HG03354 (cell line): ENCODE results near the gene AKAP7.
A peak's percentile ranks its signal among the peaks of the same experiment; 100 is the strongest.
"Not testable (repeated sequence)": the region's sequence is repeated elsewhere in the genome, so short reads cannot be mapped to it uniquely, and the experiment has no call there.

Experiments used
- ATAC-seq: cut with Tn5 transposase; IDR thresholded peaks from one replicate; pipeline ENCODE4 v1.9.1; 2021; ENCODE audit warnings: mild to moderate bottlenecking; ENCODE audit not compliant: unreplicated experiment, poor library complexity, severe bottlenecking

The AKAP7 gene

DNA sequence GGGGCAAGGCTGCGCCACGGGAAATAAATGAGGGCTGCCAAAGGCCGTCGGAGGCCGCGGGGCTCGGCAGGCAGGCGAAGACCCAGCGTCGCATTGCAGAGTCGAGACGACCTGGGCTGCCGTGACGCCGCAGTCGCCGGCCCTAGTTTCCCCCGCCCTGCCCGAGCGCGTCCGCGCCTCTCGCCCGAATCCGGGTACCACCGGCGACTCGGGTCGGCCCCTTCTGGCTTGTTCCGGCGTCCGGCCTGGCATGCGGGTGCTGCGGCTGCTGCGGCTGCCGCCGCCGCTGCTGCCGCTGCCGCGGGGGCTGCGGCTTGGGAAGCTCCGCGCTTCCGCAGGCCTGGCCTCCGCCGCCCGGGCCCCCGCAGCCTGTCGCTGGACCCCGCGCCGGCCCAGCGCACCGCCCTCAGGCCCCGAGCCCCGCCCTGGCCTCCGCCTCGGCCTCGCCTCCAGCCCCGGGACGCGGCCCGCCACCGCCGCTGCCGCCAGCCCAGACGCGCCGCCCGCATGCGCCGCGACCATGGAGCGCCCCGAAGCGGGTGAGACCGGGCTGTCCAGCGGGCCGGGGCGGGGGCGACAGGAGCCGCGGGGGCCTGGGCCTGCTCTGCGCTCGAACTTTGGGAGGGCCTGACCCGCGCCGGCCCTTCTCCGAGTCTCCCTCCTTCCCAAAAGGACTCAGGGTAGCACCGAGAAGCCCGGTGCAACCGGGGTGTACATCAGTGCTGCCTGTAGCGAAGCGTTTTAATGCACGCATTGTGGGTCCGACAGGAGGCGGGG is at the start of gene AKAP7:
Gene AKAP7, plus strand, starts transcription at position 224 of the 777 bp plus-strand sequence. Its CDS starts 297 bp downstream, at position 521.
- ATAC-seq = peak; percentile 81

DNA sequence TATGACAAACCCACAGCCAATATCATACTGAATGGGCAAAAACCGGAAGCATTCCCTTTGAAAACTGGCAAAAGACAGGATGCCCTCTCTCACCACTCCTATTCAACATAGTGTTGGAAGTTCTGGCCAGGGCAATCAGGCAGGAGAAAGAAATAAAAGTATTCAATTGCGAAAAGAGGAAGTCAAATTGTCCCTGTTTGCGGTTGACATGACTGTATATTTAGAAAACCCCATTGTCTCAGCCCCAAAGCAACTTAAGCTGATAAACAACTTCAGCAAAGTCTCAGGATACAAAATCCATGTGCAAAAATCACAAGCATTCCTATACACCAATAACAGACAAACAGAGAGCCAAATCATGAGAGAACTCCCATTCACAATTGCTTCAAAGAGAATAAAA is 44.9 kb upstream of the AKAP7 start:
- ATAC-seq = not testable (repeated sequence)

DNA sequence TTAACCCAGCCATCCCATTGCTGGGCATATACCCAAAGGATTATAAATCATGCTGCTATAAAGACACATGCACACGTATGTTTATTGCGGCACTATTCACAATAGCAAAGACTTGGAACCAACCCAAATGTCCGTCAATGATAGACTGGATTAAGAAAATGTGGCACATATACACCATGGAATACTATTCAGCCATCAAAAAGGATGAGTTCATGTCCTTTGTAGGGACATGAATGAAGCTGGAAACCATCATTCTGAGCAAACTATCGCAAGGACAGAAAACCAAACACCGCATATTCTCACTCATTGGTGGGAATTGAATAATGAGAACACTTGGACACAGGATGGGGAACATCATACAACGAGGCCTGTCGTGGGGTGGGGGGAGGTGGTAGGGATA is 43.3 kb upstream of the AKAP7 start:
- not testable (repeated sequence) for ATAC-seq

DNA sequence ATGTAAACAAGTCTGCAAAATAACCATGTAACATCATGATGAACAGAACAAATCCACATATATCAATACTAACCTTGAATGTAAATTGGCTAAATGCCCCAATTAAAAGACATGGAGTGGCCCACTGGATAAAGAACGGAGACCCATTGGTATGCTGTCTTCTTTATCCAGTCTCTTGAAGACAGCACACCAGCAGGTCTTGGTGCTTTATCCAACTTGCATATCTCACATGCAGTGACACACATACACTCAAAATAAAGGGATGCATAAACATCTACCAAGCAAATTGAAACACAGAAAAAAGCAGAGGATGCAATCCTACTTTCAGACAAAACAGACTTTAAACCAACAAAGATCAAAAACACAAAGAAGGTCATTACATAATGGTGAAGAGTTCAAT is 41.9 kb upstream of the AKAP7 start:
- ATAC-seq = no peak

DNA sequence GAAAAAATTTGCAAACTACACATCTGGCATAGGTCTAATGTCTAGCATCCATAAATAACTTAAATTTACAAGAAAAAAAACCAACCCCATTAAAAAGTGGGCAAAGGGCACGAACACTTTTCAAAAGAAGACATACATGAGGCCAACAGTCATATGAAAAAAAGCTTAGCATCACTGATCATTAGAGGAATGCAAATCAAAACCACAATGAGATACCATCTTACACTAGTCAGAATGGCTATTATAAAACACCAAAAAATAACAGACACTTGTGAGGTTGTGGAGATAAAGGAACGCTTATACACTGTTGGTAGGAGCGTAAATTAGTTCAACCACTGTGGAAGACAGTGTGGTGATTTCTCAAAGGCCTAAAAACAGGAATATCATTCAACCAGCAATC is 38.5 kb upstream of the AKAP7 start:
- ATAC-seq = no peak

DNA sequence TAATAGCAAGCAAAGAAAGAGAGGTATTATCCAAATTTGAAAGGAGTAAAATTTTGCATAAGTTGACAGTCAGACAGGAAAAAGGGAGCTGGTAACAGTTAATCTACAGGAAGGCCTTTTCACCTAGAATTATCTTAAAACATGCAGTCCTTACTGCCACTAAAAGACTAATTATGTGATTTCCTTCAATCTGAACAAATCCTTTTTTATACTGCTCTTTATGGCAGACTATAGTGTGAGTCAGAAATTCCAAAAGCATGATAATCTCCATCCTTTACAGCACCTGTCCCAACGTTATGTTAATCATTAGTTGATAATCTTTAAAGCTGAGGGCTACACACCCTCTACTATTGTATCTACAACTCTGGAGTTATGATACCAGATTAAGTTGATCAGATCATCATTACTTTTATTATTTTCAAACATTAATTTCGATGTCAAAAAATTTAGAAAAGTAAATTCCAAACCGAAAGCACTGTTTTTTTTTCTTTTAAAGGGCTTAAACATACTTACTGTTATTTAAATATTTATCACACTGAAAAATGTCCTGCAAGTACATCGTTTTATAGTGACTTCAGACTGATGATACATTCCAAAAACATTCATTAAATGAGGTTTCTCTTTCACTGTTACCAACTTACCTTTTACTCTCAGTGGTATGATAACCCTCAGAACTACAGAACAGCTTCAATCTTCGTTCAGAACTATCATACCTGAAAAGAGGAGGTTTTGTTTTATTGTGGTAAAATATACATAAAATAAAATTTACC is 33.2 kb upstream of the AKAP7 start:
- ATAC-seq = no peak

DNA sequence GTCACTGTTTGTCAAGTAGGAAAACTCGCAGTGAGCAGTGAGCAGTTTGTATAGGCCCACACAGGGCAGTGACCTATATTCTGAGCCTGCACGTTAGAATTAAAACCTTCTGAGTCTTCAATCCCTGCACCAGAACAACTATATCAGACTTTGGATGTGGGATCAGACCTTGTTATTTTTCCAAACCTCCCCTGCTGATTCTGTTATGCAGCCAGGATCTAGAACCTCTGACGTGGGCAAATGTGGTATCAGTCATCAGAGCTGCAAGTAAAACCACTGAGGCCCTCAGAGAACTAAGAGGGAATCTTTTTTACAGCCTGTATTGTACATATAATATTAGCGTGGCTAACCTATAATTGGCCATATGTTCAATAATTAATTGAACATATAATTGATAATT is 32.0 kb upstream of the AKAP7 start:
- ATAC-seq = no peak

DNA sequence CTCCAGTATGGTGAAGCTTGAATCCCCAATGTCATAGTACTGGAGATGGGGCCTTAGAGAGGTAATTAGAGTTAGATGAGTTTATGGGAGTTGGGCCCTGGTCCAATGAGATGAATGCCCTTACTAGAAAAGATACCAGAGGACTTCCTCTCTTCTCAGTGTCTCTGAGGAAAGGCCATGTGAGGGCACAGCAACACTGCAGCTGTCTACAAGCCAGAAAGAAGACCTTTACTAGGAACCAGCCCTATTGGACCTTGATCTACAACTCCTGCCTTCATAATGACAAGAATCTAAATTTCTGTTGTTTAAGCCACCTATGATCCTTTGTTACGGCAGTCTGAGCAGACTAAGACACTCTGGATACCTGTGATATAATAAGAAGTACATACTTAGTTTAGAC is 31.4 kb upstream of the AKAP7 start:
- ATAC-seq = no peak

DNA sequence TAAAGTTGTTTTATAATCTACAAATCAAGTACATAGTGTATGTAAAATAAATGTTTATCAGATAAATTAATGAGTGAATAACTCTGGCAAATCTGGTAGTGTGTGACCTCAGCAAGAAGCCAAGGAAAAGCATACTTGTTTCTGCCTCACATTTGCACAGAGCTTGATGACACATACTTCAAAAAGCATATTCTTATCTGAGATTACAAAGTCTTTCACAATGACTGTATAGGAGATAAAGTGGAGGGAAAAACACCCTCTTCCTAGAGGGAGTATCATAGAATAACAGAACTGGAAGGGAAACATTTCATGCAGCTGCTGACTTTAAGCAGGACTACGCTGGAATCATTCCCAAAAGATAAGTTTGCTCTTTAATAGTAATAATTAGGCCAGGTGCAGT is 28.1 kb upstream of the AKAP7 start:
- ATAC-seq = no peak

DNA sequence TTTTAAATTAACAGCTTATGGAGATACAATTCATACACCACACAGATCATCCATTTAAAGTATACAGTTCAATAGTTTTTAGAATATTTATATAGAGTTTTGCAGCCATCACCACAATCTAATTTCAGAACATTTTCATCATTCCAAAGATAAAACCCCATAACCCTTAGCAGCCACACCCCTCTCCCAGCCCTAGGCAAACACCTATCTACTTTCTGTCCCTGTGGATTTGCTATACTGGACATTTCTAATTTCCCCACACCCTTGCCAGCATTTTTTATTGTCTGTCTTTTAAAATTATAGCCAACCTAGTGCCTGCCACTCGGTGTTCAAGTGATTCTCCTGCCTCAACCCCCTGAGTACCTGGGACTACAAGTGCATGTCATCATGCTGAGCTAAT is 23.0 kb upstream of the AKAP7 start:
- ATAC-seq = no peak

DNA sequence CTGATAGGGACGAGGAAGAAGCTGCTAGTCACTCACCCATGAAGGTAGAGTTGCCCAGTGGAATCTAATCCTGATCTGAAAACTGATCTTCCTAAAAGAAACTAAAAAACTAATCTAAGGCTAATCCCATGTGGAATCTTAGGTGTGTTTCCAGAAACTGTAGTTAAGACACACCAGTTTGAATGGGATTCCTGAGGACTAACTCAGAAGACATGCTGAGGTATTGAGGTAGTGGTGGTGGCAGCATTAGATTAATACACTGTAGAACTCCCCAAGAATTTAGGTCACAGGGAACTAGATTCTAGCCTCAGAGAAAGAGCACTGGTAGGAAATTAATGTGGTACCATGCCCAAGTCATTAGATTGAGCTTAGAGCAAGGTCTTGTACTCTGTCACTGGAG is 19.6 kb upstream of the AKAP7 start:
- no peak for ATAC-seq

DNA sequence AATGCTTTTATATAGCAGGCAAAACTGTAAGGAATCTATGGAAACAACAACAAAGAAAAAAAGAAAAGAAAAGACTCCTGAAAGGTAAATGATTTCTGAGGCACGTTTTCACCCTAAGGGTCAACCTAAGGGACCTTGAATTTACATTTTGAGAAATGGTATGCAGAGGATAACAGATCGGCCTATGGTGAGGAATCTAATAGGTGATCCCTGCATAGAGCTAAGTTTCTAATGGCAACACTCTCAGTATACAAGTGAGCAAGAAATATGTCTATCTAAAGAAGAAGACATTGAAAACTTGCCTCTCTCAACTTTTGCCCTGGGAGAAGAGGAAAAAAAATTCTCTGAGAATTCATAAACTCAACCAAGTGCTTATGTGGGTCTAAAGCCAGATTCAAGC is 18.9 kb upstream of the AKAP7 start:
- no peak for ATAC-seq

DNA sequence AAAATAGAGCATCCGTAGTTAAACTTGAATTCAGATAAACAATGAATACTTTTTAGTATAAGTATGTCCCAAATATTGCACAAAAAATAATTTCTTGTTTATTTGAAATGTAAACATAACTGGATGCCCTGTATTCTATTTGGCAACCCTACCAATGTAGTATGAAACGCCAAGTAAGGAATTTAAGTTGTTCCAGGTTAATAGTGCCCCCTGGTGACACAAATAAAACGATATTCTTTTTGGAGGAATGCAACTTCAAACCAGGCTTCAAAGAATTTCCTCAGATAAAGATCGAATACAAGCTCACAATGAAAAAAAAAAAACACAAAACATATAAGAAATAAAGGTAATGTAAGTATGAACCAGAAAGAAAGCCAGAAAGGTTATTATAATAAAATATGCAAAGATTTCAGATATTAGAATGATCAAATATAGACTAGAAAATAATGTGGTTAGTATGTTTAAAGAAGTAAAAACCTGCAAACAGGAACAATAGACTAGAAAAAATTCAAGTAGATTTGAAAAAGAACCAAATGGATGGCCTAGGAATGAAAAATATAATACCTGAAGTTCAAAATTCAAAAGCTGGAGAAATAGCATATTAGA is 18.4 kb upstream of the AKAP7 start:
- ATAC-seq = no peak

DNA sequence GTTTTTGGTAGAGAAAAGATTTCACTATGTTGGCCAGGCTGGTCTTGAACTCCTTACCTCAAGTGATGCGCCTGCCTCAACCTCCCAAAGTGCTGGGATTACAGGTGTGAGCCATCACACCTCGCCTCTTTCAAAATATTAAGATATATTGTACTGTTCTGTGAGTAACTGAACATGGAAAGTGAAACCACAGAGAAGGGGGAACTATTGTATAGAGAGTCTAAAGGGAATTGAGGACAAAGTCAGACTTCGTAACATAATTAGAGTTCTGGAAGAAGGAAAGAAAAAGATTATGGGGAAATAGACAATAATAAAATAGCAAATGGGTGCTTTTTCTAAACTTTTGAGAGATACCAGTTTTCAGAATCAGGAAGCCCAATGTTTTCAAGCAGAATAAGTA is 17.4 kb upstream of the AKAP7 start:
- ATAC-seq = no peak

DNA sequence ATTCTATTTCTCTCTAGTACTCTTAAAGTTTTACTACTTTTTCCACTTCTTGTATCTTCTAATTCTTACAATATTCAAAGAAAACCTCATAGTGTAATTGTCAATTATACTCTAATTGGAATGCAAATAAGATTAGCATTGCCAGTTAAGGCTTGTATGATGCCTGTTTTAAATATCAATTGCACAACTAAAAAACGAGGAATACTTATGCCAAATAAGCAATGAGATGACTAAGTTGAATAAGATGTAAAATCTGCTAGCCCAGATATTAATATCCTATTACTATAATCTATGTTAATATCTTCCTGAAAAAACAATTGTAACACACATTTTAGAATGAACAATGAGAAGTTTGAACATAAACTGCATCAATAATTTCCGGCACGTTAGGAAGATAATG is 13.3 kb upstream of the AKAP7 start:
- ATAC-seq = no peak

DNA sequence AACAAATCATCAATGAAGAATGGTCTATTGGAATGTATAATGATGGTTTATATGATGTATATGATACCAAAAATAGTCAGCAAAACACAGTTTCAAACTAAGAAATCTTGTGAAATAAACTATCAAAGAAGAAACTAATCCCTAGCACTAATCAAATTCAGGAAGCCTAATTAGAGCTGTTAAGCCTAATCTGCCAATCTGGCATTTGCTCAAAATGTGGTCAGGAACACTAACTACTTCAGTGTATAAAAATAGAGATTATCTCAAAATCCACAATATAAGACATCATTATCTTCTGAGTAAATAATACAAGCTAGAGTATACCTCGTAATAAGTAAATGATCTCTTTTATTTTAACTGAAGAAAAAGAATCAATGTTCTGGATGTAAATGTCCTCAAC is 12.8 kb upstream of the AKAP7 start:
- no peak for ATAC-seq

DNA sequence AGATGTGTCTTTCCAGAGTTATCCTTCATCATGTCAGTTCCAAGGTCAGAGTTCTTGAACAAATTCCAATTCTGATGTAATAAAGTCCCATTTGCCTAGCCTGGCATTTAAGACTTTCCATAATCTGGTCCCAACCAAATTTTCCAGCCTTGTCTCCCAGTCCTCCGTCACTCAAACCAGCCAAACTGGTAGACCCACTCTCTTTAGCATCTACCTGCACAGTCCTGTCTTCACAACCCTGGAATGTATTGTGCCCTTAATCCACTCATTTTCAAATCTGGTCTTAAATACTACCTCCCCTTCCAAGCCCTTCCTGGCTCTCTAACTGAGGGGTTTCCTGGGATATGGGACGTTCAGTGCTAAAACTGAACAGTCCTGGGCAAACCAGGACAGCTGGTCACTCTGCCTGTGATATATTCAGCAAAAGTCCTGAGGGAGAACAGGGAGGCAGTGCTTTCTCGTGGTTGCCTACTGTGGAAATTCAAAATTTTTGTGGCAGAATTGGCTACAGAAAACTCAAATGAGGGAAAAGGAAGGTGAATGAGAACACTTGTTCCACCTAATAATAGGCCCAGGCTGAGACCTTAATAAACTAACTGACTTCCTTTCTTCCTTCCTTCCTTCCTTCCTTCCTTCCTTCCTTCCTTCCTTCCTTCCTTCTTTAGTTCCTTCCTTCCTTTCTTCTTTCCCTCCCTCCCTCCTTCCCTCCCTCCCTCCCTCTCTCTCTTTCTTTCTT is 10.8 kb upstream of the AKAP7 start:
- no peak for ATAC-seq

DNA sequence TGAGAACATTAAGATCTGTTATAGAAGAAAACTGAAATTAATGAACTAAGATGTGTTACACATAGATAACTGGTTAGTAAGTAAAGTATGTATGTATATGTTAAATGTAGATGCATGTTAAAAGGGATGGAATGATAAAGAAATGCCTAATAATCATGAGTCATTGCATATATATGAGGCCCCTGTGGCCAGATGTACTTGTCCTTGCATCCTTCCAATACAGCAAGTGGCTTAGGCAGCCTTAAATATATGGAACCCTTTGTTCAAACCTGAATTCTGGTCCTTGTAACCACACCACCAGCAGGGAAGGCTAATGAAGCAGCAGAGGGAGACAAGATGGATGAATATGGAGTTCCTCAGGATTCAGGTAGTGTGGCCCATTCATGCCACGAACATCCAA is 9.8 kb upstream of the AKAP7 start:
- ATAC-seq = no peak

DNA sequence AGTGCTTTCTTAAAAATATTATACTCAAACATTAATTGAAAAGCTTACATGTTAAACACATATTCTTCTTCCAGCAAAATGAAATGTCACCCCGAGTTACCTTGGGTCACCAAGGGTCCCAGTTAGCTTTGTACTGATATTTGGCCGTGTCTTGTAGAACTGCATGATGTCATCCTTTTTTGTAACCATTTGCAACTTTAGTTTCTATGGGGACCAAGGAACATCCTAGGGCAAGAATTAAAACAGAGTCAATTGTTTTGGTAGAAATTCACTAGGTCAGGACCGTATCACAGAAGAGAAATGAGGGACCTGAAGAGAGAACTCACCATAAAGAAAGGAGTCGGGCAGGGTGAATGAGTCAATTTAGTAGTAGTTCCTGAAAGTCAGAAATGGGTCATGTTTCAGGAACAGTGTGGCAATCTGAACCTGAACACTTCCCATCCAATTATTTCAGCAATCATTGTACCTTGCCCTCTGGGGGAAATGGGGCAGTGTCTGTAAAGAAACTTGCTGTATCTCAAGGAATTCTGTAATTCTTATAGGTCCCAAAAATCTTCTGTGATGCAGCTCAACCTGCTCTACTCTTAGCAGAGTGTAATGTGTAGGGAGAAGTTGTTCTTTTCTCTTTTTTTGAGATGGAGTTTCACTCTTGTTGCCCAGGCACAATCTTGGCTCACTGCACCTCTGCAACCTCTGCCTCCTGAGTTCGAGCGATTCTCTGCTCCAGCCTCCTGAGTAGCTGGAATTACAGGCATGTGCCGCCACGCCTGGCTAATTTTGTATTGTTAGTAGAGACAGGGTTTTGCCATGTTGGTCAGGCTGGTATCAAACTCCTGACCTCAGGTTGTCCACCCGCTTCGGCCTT is 5.3 kb upstream of the AKAP7 start:
- ATAC-seq = no peak
